ENCODE results near the gene PGBD5.

DNA sequence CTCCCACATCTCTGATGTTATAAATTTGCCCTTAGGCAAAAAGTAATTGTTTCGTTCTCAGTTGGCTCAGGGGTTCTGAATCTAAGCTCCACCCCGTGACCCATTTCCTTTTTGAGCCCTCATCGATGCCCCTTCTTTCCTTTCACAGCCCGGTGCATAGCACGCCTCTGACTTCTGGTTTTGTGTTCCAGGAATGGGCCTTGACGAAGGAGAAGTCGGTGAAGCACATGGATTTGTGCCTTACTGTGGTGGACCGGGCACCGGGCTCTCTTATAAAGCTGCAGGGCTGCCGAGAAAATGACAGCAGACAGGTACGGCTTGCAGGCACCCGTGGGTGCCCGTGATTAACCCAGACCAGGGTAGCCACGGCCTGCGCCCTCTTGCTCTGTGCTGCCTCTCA is 151.9 kb downstream of the PGBD5 start:
- TF ChIP-seq SIX5 (IDR thresholded peaks at IDR 0.05; ENCODE audit: borderline replicate concordance in 1 of 2, insufficient read depth in 1 of 2, low read depth in 1 of 2, low read length in 2 of 2) (no peak), MAFK (IDR thresholded peaks at IDR 0.05; ENCODE audit: low read length) (no peak), RFX5 (IDR thresholded peaks at IDR 0.05; ENCODE audit: low read depth, low read length) (no peak), RAD21 (CRISPR knock-in tag; conservative IDR thresholded peaks at IDR 0.05 in 1 of 2, IDR thresholded peaks at IDR 0.05 in 1 of 2) (no peak), ZBTB17 (CRISPR knock-in tag; IDR thresholded peaks at IDR 0.05) (no peak), POLR3A (IDR thresholded peaks at IDR 0.05; ENCODE audit: borderline replicate concordance, extremely low read depth, insufficient read depth, insufficient read length) (no peak)
- TF ChIP-seq, protein P1, sequence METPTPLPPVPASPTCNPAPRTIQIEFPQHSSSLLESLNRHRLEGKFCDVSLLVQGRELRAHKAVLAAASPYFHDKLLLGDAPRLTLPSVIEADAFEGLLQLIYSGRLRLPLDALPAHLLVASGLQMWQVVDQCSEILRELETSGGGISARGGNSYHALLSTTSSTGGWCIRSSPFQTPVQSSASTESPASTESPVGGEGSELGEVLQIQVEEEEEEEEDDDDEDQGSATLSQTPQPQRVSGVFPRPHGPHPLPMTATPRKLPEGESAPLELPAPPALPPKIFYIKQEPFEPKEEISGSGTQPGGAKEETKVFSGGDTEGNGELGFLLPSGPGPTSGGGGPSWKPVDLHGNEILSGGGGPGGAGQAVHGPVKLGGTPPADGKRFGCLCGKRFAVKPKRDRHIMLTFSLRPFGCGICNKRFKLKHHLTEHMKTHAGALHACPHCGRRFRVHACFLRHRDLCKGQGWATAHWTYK (CRISPR knock-in tag; IDR thresholded peaks at IDR 0.05): no peak
- TF ChIP-seq, protein P2, sequence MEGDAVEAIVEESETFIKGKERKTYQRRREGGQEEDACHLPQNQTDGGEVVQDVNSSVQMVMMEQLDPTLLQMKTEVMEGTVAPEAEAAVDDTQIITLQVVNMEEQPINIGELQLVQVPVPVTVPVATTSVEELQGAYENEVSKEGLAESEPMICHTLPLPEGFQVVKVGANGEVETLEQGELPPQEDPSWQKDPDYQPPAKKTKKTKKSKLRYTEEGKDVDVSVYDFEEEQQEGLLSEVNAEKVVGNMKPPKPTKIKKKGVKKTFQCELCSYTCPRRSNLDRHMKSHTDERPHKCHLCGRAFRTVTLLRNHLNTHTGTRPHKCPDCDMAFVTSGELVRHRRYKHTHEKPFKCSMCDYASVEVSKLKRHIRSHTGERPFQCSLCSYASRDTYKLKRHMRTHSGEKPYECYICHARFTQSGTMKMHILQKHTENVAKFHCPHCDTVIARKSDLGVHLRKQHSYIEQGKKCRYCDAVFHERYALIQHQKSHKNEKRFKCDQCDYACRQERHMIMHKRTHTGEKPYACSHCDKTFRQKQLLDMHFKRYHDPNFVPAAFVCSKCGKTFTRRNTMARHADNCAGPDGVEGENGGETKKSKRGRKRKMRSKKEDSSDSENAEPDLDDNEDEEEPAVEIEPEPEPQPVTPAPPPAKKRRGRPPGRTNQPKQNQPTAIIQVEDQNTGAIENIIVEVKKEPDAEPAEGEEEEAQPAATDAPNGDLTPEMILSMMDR (IDR thresholded peaks at IDR 0.05 in 2 of 3, conservative IDR thresholded peaks at IDR 0.05 in 1 of 3; ENCODE audit: insufficient read depth in 2 of 3, low read depth in 1 of 3, low read length in 3 of 3): no peak

All from K562 (cell line).